ENCODE results near the gene MC1R.
A peak's percentile ranks its signal among the peaks of the same experiment; 100 is the strongest.
"Not testable (repeated sequence)": the region's sequence is repeated elsewhere in the genome, so short reads cannot be mapped to it uniquely, and the experiment has no call there.

The MC1R gene

DNA sequence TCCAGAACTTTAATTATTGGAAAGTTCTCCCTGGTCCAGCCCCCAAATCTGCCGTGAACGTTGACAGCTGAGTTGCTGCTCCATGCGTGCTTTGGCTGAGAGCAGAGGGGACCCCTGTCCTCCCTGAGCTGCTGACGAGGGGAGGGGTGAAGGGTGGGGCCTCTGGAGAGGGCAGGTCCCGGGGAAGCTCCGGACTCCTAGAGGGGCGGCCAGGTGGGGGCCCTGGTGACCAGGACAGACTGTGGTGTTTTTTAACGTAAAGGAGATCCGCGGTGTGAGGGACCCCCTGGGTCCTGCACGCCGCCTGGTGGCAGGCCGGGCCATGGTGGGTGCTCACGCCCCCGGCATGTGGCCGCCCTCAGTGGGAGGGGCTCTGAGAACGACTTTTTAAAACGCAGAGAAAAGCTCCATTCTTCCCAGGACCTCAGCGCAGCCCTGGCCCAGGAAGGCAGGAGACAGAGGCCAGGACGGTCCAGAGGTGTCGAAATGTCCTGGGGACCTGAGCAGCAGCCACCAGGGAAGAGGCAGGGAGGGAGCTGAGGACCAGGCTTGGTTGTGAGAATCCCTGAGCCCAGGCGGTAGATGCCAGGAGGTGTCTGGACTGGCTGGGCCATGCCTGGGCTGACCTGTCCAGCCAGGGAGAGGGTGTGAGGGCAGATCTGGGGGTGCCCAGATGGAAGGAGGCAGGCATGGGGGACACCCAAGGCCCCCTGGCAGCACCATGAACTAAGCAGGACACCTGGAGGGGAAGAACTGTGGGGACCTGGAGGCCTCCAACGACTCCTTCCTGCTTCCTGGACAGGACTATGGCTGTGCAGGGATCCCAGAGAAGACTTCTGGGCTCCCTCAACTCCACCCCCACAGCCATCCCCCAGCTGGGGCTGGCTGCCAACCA lies at the start of gene MC1R:
Gene MC1R (plus strand): TSS at position 410 of the 895 bp plus-strand sequence. CDS start 397 bp downstream, at position 807.
- DNase-seq = peak; percentile 18 to 34

- DNase-seq = no peak
Measured at GRCh38 chr16:89869911-89870310, 48.8 kb upstream of the MC1R start.

DNA sequence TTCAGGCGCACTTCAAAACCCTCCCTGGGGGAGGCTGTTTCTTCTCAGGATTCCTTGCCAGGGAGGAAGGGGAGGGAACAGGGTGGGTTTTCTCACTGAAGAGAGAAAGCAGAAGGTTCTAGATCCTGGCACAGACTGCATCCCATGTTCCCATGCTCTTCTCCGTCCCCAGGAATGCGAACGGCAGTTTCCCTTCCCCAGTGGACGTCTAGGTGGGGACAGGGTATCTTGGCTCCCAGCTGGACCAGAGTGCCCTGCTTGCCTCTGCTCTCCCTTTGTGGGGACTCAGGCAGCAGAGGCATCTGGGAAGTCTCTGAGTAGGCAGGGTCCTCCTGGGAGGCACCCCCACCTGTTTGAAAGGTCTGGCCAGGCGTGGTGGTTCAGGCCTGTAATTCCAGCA lies 48.2 kb upstream of the MC1R start:
- no peak for DNase-seq

DNA sequence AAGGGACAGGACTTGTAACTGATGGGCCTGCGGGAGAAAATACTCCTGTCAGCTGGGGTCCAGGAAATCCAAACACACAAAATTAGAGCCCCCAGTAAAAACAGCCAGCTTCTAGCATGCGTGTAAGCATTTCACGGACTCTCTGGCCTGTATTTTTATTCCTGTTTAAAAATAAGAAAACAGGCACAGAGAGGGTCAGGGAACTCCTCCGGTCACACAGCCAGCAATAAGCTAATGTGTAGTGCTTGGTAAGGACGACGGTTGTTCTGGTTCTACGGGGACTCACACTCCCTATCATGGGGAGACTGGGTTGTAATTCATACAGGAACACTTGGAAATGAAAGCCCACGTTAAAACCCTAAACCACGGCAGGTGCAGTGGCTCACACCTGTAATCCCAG lies 46.8 kb upstream of the MC1R start:
- no peak for DNase-seq

DNA sequence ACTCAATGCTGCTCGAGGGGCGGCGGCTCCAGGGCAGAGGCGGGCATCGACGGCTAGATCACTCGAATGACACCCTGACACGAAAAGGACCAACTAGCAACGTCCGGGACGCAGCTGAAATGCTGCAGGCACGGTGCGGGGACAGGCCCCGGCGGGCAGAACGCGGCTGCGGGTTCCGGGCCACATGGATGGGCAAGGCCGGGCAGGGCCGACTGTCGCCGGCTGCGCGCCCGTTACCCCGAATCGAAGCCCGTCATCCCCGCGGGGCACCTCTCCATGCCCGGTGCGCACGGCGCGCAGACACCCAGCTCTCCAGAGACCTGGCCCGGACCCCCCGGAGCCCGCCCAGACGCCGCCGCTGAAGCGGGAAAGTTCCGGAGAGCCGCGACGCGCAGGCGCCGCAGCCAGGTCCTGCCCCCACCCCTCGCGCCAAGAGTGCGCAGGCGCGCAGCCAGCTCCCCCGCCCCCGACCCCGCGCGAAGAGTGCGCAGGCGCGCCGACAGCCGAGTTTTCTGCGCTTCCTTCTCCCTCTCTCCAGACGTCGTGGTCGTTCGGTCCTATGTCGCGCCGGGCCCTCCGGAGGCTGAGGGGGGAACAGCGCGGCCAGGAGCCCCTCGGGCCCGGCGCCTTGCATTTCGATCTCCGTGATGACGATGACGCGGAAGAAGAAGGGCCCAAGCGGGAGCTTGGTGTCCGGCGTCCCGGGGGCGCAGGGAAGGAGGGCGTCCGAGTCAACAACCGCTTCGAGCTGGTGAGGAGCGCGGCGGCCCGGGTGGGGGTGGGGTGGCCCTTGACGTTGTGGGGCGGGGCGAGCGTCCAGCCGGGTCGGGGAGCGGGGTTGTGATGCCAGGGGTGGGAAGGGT lies 45.3 kb upstream of the MC1R start, which contains the start of gene TCF25:
Gene TCF25 (plus strand): TSS at position 484 of the 863 bp plus-strand sequence. CDS start 76 bp downstream, at position 560.
- DNase-seq = peak; percentile 58 to 81

DNA sequence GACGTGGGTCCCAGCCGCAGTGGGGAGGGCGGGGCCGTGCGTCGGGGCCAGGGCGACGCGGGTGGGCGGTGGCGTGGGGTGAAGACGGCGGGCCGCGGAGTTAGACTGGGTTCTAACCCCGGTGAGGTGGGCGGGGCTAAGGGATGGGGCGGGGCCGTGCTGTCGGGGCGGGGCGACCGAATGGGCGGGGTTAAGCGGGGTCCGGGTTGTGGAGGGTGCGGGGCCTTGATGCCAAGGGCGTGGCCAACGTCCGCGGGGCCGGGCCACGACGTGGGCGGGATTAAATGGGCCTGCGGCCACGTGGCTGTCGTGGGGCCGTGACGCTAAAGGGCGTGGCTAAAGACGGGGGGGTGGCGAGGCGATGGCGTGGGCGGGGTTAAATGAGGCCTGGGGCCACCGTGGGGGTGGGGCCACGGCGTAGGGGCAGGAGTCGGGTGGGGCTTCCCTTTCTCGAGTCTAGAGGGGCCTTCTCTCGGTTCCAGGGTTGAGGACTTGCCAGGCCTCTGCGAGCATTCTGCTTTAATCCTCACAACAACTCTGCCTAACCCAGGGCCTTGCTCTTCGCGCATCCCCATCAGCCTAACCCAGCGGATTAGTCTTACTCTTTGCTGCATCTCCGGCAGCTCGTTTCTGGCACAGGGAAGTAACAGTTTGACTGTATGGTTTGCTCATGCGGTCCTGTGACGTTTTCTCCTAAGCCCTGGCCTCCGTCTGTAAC lies 44.5 kb upstream of the MC1R start:
- peak; percentile 71 to 73 for DNase-seq

- DNase-seq = not testable (repeated sequence)
Measured at GRCh38 chr16:89879123-89879522, 39.5 kb upstream of the MC1R start.

- no peak for DNase-seq
Measured at GRCh38 chr16:89880477-89881367, 37.9 kb upstream of the MC1R start.

- no peak for DNase-seq
Measured at GRCh38 chr16:89881368-89881730, 37.3 kb upstream of the MC1R start.

DNA sequence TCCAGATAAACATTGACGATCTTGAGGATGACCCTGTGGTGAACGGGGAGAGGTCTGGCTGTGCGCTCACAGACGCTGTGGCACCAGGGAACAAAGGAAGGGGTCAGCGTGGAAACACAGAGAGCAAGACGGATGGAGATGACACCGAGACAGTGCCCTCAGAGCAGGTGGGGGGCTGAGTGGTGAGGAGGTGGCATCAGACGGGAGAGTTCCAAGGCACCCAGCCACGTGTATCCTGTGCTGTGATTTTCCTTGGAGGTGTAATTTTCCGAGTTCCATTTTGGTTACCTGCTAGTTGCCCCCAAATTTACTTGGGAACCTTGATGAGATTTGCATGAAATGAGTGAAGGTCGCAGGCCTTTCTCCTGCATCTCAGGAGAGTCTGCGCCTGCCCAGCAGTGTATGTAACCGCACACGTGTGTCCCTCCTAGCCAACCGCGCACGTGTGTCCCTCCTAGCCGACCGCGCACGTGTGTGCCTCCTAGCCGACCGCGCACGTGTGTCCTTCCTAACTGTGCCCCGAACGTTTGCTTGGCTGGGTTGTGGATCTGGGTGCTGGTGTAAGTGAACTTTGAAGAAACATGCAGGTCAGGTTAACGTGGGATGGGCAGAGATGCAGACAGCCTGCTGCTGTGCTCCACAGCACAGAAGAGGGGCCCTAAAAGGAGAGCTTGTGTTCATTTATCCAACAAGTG lies 35.2 kb upstream of the MC1R start:
- DNase-seq = no peak

DNA sequence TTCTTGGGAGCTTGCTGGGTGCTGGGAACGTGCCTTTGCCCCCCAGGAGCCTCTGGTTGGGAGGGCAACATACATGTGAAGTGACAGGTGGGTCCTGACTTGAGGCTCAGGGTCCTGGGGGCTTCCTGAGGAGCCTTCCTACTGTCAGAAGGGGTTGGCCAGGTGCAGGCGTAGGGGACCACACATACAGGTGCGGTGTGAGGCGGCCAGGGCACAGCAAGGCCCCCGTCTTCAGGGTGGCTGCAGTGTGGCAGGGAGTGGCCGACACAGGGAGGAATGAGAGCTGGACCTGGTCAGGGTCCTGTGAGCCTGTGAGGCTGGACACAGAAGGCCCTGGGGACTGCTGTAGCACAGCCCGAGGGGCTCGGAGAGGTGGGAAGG lies 34.6 kb upstream of the MC1R start:
- DNase-seq = no peak

GRCh38 chr16:89887243-89887642 lies 31.4 kb upstream of the MC1R start:
- no peak for DNase-seq

GRCh38 chr16:89890200-89890599 lies 28.5 kb upstream of the MC1R start:
- DNase-seq = no peak

- DNase-seq = no peak
Measured at GRCh38 chr16:89890886-89891657, 27.6 kb upstream of the MC1R start.

DNA sequence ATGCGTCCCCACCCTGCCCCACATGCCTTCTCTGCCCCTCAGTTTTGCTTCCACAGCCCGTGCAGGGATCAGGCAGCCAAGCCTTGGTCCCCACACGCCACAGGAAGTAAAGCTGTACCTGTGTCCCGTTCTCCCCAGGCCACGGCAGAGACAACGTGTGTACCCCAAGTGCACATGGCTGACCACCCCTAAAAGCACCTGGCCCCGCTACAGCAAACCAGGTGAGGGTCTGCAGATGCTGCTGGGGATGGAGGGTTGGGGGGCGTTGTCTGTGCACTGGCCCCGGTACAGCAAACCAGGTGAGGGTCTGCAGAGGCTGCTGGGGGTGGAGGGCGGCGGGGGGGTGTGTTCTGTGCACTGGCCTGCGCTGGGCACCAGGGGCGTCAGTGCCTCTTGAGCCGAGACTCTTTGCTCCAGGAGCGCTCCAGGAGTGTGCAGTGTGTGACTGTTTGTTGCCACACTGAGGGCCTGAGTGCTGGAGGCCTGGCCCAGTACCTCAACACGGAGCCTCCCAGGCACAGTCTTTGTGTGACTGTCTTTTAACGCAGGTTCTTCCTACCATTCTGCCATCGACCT lies 26.5 kb upstream of the MC1R start:
- DNase-seq = no peak

DNA sequence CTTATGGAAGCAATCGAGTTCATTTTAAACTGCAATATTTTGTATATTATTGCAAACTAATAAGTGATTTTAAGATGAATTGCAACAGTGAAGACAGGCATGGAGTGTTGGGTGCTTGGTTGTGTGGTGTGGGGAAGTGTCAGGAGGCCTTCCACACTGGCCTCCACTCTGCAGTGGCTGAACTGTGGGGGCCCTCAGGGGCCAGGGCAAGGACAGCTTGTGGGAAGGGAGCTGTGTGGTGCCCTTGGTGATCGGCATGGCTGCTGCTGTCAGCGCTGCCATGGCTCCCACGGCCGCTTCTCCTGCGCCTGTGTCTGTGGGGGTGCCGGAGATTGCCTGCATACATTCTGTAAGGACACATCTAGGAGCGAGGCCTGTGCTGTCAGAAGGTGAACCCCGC lies 26.0 kb upstream of the MC1R start:
- no peak for DNase-seq

GRCh38 chr16:89893642-89894548 lies 24.8 kb upstream of the MC1R start:
- DNase-seq = no peak

GRCh38 chr16:89895482-89896250 lies 23.0 kb upstream of the MC1R start:
- DNase-seq = no peak

Data from NCI-H1930 (cell line).